ENCODE results near the gene RNF26.

RNF26 gene

DNA sequence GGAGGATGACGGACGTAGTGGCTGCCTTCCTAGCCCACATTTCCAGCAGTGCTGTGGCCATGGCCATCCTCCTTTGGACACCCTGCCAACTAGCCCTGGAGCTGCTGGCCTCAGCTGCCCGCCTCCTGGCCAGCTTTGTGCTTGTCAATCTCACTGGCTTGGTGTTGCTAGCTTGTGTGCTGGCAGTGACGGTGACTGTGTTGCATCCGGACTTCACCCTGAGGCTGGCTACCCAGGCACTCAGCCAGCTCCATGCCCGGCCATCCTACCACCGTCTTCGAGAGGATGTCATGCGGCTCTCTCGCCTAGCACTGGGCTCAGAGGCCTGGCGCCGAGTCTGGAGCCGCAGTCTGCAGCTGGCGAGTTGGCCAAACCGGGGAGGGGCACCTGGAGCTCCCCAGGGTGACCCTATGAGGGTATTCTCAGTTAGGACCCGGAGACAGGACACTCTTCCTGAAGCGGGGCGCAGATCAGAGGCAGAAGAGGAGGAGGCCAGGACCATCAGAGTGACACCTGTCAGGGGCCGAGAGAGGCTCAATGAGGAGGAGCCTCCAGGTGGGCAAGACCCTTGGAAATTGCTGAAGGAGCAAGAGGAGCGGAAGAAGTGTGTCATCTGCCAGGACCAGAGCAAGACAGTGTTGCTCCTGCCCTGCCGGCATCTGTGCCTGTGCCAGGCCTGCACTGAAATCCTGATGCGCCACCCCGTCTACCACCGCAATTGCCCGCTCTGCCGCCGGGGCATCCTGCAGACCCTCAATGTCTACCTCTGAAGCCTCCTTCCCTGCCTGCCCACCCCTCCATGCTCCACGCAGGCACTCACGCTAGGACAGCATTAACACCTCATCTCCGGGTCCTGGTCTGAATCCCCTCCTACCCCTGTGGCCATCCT lies 1.6 kb downstream of the RNF26 start:
- DNase-seq (ENCODE audit: low read depth in 1 of 2, low spot score in 1 of 2): no peak

- no peak for DNase-seq (ENCODE audit: low read depth in 1 of 2, low spot score in 1 of 2)
These were observed 2.6 kb downstream of the RNF26 start for GRCh38 chr11:119336744-119337469.

- no peak for DNase-seq (ENCODE audit: low read depth in 1 of 2, low spot score in 1 of 2)
These were observed 3.4 kb downstream of the RNF26 start for GRCh38 chr11:119337581-119338317.

DNA sequence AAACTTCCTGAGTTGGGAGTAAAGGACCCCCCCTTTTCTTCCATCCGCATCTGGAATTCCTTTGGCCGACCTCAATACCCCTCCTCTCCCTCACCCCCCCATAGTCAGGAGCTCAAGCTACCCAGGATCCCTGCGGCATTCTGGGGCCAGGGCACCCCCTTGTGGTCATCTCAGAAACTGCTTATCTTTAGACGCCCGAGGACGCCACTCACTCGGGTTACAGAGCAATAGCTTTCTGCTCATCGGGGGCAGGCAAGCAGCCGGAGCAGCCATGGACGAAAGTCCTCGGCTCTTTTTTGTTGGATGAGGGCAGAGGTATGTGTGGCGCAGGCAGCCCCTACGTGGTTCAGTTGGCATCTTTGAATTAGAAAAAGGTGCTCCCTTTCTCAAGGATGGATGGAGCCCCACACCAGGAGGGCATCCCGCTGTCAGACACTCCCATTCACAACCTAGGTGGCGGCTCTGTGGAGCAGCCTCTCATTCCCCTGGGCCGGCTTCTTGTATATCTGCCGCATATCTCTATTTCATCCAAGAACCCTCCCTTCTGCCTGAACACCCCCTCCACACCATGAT lies 4.1 kb downstream of the RNF26 start:
- peak; percentile 33 to 46 for DNase-seq (ENCODE audit: low read depth in 1 of 2, low spot score in 1 of 2)

DNA sequence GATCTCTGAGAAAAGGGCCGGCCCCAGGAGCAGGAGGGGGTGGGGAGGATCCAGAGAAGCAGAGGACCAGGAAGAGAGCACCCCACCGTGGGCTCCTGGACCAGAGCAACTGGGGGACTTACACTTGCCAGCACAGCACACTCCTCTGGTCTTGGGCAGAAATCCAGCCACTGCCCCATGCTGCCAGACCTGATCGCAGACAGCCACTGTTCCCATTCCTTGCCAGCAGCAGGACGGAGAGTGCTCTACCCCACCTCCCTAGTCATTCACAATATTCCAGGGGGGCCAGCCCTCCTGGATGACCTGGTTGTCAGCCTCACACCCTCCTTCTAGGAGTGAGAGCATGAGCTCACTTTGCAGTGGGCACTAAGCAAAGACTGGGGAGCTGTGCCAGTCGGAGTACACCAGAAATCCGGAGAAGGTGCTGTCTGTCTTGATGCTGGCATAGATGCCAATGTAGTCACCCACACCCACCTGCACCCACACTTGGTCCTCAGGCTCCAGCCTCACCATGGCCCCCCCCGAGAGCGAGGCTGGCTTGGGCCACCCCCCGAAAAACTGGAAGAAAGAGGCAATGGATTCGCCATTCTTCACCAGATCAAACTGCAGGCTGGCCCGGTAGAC lies 4.8 kb downstream of the RNF26 start:
- no peak for DNase-seq (ENCODE audit: low read depth in 1 of 2, low spot score in 1 of 2)

GRCh38 chr11:119339589-119340334 lies 5.4 kb downstream of the RNF26 start:
- DNase-seq (ENCODE audit: low read depth in 1 of 2, low spot score in 1 of 2): no peak

DNA sequence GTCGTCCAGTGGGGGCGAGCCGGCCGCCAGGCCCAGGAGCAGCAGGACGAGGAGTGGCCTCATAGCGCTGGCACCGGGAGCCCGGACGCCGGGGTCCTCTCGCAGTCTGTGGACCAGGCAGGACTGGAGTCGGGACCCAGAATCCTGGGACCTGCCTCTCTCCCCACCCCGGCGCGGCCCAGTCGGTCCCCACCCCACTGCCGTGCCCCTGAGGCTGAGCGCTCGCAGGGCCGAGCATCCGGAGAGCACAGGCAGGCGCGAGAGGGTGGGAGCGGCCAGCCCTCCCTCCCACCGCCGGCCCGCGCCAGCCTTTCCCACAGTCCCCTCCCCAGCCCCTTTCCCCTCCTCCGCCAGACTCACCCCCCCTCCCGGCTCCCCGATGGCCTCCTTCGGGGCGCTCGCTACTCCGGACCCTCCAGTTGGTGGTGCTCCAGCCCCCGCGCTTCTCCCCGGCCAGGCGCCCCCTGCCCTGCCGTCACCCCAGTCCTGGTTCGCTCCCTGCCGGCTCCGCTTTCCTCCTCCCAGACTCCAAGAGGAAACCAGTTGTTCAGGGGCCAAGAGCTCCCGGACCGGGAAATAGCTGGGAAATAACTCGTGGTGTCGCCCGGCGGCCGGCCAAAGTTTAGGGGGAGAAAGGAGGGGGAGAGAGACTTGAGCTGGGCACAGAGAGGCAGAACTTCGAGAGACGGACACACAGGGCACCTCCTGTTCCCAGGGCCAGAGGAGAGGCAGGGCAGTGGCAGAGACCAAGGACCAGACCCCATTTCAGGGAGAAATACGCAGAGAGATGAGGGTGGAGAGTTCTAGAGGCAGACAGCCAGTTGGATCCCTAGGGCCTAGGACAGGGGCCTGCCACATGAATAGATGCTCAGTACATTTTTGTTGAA lies 6.3 kb downstream of the RNF26 start, which contains the start of gene C1QTNF5:
Gene C1QTNF5 (minus strand): TSS at position 549 of the 887 bp plus-strand sequence. CDS start 486 bp downstream, at position 63.
- DNase-seq (ENCODE audit: low read depth in 1 of 2, low spot score in 1 of 2): no peak

DNA sequence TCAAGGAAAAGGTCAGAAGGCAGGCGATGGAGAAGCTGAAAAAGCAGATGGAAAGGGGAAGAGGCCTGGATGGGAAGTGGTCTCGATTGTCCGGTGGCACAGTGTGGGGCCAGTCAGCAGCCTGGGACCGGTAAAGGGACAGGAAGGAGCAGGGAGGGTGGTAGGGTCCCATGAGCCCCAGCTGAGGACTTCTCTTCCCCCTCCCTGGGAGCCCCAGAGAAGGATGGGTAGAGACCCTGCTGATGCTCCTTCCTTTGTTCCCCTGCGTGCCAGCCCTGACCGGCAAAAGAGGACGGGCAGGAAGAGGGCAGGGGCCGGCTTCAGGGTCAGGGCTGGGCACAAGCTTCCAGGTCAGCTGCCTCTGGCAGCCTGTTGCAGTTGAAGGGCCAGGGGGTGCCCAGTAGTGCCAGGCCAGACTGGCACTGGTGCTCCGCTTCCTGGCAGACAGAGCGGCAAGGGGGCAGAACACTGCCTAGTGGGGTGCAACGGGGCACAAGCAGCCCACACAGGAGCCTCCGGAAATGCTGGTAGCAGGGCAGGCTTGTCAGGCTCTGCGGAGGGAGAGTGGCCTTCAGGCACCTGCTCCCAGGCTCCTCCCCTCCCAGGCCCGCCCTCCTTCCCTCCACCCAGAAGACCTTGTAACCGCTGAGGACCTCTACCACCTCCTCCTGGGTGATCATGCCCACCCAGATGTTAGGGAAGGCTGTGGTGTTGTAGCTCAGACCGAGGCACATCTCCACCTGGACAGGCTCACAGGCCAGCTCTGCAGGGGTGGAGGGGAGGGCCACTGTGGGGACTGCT lies 7.1 kb downstream of the RNF26 start:
- DNase-seq (ENCODE audit: low read depth in 1 of 2, low spot score in 1 of 2): no peak

GRCh38 chr11:119342023-119342300 lies 7.6 kb downstream of the RNF26 start:
- DNase-seq (ENCODE audit: low read depth in 1 of 2, low spot score in 1 of 2): no peak

GRCh38 chr11:119342362-119343130 lies 8.2 kb downstream of the RNF26 start:
- no peak for DNase-seq (ENCODE audit: low read depth in 1 of 2, low spot score in 1 of 2)

DNA sequence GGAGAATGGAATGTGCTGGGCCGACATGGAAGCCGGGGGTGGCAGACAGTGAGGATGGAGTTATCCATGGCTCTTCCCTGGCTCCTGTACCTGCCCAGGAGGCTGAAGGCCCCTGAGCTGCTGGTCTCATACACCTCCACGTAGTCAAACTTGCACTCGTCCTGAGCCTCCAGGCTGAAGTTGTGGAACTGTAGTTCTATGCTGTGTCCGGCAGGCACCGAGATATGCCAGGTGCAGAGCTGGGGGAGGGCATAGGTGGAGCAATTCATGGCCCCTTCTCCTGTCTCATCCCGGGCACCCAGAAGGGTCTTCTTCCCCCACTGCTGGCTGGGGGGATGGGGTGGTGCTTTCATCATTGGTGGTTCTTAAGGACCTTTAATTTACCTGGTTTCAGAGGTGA lies 9.4 kb downstream of the RNF26 start:
- no peak for DNase-seq (ENCODE audit: low read depth in 1 of 2, low spot score in 1 of 2)

GRCh38 chr11:119344291-119345010 lies 10.1 kb downstream of the RNF26 start:
- DNase-seq (ENCODE audit: low read depth in 1 of 2, low spot score in 1 of 2): no peak

DNA sequence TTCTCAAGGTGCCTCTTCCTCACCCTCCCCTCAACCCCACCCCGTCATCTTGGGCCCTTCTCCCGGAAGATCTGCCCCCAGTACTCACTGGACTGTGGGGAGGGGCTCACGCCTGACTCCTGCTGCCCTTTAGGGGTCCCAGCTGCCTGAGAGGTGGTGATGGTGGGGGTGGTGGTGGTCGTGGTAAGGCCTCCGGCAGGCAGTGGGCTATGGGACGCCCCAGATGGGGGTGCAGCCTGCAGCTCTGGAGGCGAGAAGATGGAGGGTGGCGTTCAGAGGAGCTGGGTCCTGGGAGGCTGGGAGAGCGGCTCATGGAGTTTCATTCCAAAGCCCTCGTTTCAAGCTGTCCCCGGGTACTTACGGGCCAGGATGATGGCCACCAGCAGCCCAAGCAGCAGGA lies 11.4 kb downstream of the RNF26 start:
- no peak for DNase-seq (ENCODE audit: low read depth in 1 of 2, low spot score in 1 of 2)

DNA sequence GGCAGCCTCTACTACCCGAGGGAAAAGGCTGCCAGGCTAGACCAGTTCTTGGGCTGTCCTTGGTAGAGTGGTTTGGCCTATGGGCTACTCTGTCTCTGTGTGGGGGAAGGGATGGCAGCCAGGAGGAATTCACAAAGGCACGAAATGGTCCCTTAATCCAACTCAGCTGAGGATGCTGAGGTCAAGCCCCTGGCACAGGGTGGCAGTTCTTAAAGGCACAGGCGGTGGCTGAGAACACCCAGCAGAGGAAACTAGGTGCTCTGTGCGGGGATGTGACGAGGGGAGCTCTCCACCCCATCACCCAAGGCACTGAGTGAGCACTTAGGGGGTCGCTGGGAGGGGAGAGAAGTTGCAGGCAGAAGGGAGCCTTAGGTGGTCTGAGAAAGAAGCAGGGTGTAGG lies 12.3 kb downstream of the RNF26 start, which contains the start of gene MFRP:
Gene MFRP (minus strand): TSS at position 101 of the 400 bp plus-strand sequence. CDS start 192 bp downstream, outside the sequence.
- no peak for DNase-seq (ENCODE audit: low read depth in 1 of 2, low spot score in 1 of 2)

- no peak for DNase-seq (ENCODE audit: low read depth in 1 of 2, low spot score in 1 of 2)
These were observed 12.9 kb downstream of the RNF26 start for GRCh38 chr11:119347242-119347641.

DNA sequence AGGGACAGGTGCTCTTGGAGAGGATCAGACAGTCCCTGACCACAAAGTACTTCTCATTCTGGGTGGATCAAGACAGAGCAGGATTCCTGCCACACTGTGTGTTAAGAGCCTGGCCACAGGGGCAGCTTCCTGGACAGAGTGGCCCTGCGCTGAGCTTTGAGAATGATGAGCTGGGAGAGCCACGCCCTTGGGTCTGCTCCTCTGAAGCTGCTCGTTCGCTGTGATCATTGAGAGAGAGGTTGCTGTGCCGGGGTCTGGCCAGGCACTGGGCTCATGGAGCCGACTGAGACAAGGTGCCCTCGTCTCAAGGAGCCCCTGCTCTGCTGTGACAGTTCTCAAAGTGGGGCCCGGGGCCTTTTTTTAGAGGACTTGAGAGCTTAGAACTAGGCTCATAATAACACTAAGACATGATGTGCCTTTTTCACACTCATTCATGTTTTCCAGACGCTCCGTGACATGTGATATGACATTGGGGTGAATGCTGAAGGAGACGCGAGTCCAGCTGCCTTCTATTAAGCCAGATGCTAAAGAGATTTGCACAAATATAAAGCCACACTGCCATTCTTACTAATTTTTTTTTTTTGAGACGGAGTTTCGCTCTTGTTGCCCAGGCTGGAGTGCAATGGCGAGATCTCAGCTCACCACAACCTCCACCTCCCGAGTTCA lies 13.7 kb downstream of the RNF26 start:
- DNase-seq (ENCODE audit: low read depth in 1 of 2, low spot score in 1 of 2): no peak
